LNCAP (cell line): Measurements from ENCODE around the gene KPNA4.
A peak's percentile ranks its signal among the peaks of the same experiment; 100 is the strongest.

Experiments
- CTCF ChIP-seq: fragments of 450-650 bp; IDR thresholded peaks from 2 replicates; pipeline ENCODE4 v1.5.1; 2017; ENCODE audit warnings: mild to moderate bottlenecking

The KPNA4 gene

GRCh38 chr3:160577556-160578195, 12.3 kb upstream of the KPNA4 start:
- peak; percentile 56 for TF ChIP-seq CTCF

GRCh38 chr3:160577093-160577492, 11.7 kb upstream of the KPNA4 start:
- no peak for TF ChIP-seq CTCF

- no peak for TF ChIP-seq CTCF
Observed at GRCh38 chr3:160576621-160577020, 11.2 kb upstream of the KPNA4 start.

GRCh38 chr3:160575589-160575988, 10.2 kb upstream of the KPNA4 start:
- TF ChIP-seq CTCF: no peak

- TF ChIP-seq CTCF: no peak
Observed at GRCh38 chr3:160574636-160575035, 9.3 kb upstream of the KPNA4 start.

GRCh38 chr3:160569894-160570652, 4.7 kb upstream of the KPNA4 start:
- TF ChIP-seq CTCF: no peak

GRCh38 chr3:160568989-160569388, 3.6 kb upstream of the KPNA4 start:
- TF ChIP-seq CTCF: no peak
